Skeletal muscle satellite cell (primary cell): ENCODE data around the gene HNRNPU.

ENCODE experiments used
- H3K27me3 ChIP-seq: 2 replicates; pipeline ENCODE4 v1.7.0; 2013; ENCODE audit warnings: low read length; ENCODE audit not compliant: control insufficient read depth, insufficient read depth
- H3K36me3 ChIP-seq: 2 replicates; pipeline ENCODE4 v1.7.0; 2013; ENCODE audit warnings: mild to moderate bottlenecking, control low read depth, low read length; ENCODE audit not compliant: insufficient read depth
- H3K4me1 ChIP-seq: 2 replicates; pipeline ENCODE4 v1.7.0; 2013; ENCODE audit warnings: low read length; ENCODE audit not compliant: control insufficient read depth, insufficient read depth
- H3K4me2 ChIP-seq: 2 replicates; pipeline ENCODE4 v1.7.0; 2013; ENCODE audit warnings: mild to moderate bottlenecking, low read length
- H3K4me3 ChIP-seq: 2 replicates; pipeline ENCODE4 v1.7.0; 2013; ENCODE audit warnings: low read length
- H3K9ac ChIP-seq: 2 replicates; pipeline ENCODE4 v1.7.0; 2013; ENCODE audit warnings: mild to moderate bottlenecking, low read depth, low read length, moderate library complexity
- H3K9me3 ChIP-seq: replicated peaks from 2 replicates; pipeline ENCODE4 v1.7.0; 2013; ENCODE audit warnings: mild to moderate bottlenecking, control low read depth, low read length

Gene HNRNPU

DNA sequence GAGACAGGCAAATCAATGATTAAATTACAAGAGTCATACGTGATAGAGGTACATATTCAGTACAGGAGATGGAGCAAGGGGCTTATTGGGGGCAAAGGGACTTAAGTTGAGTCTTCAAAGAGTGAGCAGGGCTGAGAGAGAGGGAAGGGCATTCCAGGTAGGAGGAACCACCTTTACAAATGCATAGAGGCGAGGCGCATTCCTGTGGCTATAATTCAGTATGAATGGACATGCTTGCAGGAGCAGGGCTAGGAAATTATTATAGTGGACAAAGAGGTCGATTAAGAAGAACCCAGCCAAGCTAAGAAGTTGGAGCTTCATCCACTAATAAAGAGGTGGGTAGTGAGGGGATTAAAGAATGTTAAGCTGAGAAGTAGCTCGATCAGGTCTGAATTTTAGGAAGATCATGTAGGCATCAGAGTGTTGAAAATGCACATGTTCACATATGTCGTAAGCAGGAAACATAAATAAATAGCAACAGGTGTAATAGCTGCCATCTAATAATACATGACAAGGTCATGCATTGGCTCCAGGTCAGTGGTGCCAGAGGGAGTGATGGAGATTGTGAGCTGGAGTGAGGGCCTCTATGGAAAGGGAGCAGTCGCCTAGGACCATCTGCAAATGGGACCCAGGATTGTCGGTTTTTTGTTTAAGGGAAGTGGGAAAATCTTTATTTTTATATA is 12.0 kb upstream of the HNRNPU start:
- Histone ChIP-seq H3K9ac (no peak overlapping the region), H3K4me2 (no peak overlapping the region), H3K27me3 (no peaks in the 10 kb centered on the region), H3K4me1 (no peaks in the 10 kb centered on the region), H3K4me3 (no peak overlapping the region), H3K9me3 (no peaks in the 10 kb centered on the region), H3K36me3 (no peaks in the 10 kb centered on the region)

DNA sequence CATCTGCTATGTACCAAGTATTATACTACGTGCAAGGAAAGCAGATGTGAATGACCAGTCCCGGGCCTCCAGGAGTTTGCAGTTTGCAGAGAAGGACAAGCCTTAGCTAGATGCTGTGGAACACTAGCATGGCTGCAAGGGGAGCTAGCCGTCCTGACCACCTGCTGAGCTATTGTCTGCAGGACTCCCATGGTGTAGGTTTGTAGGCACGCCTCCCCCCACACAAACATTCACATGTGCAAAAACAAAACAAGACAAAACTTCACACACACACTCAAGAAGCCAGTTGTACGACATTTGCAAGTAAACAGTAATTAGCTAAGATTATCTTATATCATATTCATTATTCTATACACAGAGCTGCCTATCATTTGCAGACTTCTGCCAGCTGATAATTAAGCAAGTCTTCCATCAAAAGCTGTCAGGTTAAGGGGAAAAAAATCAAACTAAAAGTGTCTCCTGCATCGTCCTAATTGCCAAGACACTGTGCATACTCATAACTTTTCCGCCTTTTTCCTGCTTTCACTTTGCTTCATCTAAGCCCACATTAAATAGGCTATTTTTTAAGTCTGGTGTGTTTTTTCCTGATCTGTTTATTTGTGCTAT is 10.7 kb upstream of the HNRNPU start:
- H3K4me1 ChIP-seq: no peaks in the 10 kb centered on the region
- no peak overlapping the region for H3K4me3 ChIP-seq
- H3K27me3 ChIP-seq: no peaks in the 10 kb centered on the region
- H3K4me2 ChIP-seq: no peak overlapping the region
- H3K9ac ChIP-seq: no peak overlapping the region
- no peaks in the 10 kb centered on the region for H3K9me3 ChIP-seq
- H3K36me3 ChIP-seq: no peaks in the 10 kb centered on the region

DNA sequence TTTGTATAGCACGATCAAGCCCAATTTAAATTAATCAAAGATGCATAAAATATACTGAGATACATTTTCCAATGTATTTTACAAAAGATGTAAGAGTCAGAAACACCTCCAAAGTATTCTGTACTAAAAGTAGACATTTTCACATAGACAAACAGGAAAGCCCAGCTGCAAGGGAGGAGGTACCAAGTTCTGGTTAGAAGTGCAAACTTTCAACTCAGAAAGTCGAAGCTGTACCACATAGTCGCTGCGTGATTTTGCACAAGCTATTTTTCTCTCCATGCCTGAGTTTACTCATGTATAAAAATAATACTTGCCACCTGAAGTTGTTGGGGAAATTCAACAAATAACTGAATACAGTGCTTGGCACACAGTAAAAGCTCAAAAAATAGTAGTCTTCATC is 5.6 kb upstream of the HNRNPU start:
- H3K27me3 ChIP-seq: no peaks in the 10 kb centered on the region
- H3K4me3 ChIP-seq: no peak overlapping the region
- no peak overlapping the region for H3K4me2 ChIP-seq
- H3K4me1 ChIP-seq: peaks cover 10% of the 10 kb centered on the region
- no peaks in the 10 kb centered on the region for H3K36me3 ChIP-seq
- no peak overlapping the region for H3K9ac ChIP-seq
- H3K9me3 ChIP-seq: no peaks in the 10 kb centered on the region

DNA sequence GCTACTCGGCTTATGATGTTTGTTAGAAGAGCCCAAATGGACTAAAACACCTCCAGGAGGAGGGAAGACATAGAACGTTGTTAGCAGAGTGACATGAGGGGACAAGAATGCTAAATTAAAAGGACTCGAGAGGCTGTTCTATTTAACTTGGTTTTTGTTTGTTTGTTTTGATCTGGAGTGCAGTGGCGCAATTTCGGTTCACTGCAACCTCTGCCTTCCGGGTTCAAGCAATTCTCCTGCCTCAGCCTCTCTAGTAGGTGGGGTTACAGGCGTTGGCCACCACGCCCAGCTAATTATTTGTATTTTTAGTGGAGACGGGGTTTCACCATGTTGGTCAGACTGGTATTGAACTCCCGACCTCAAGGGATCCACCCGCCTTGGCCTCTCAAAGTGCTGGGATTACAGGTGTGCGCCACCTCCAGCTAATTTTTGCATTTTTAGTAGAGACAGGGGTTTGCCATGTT is 5.1 kb upstream of the HNRNPU start:
- H3K9me3 ChIP-seq: no peaks in the 10 kb centered on the region
- no peaks in the 10 kb centered on the region for H3K36me3 ChIP-seq
- H3K4me3 ChIP-seq: no peak overlapping the region
- no peaks in the 10 kb centered on the region for H3K27me3 ChIP-seq
- H3K4me1 ChIP-seq: peaks cover 11% of the 10 kb centered on the region
- H3K4me2 ChIP-seq: no peak overlapping the region
- no peak overlapping the region for H3K9ac ChIP-seq

DNA sequence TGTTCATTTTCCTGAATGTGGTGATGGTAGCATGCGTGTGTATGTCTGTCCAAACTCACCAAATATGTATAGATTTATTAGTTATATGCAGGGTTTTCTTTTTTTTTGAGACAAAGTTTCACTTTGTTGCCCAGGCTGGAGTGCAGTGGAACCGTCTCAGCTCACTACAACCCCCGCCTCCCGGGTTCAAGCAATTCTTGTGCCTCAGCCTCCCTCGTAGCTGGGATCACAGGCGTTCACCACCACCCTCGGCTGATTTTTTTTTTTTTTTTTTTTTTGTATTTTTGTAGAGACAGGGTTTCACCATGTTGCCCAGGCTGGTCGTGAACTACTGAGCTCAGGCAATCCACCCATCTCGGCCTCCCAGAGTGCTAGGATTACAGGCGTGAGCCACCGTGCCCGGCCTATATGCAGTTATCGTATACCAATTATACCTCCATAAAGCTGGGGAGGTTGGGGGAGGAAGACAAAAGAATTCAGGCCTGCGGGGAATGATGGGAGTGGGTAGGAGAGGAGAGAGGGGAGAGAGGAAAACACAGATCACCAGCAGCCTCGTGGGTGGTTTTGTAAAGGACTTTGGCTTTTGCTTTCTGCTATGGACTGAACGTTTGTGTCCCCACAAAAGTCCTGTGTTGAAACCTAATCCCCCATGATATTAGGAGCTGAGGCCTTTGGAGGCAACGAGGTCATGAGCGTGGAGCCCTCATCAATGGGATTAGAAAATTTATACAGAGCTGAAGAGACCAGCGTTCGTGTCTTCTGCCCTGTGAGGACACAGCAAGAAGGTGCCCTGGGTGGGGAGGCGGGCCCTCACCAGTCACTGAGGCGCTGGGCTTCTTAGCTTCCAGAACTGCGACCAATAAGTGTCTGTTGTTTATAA is 4.4 kb upstream of the HNRNPU start:
- Histone ChIP-seq H3K4me3 (no peak overlapping the region), H3K4me2 (no peak overlapping the region), H3K27me3 (no peaks in the 10 kb centered on the region), H3K36me3 (peaks cover 5% of the 10 kb centered on the region), H3K9ac (no peak overlapping the region), H3K9me3 (no peaks in the 10 kb centered on the region), H3K4me1 (peaks cover 11% of the 10 kb centered on the region)

DNA sequence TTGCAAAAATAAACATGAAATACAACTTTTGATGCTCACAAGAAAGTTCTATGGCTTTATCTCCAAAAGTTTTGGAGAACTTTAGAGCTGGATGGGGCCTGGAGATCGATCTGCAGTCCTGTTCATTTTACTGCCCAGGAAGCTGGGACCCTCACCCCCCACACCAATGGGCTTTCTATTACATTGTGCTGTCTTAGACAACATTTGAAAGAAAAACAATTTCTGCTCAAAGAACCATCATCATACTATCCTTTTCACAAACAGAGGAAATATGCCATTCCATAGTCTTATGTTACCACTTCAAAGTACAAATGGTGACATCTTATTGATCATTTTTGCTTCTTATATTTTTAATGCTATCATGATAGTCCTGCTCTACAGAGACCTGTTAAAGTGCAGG is 2.0 kb upstream of the HNRNPU start:
- no peak overlapping the region for H3K4me2 ChIP-seq
- H3K4me1 ChIP-seq: peaks cover 13% of the 10 kb centered on the region
- no peak overlapping the region for H3K4me3 ChIP-seq
- H3K9ac ChIP-seq: no peak overlapping the region
- H3K36me3 ChIP-seq: peaks cover 22% of the 10 kb centered on the region
- no peaks in the 10 kb centered on the region for H3K9me3 ChIP-seq
- no peaks in the 10 kb centered on the region for H3K27me3 ChIP-seq

- H3K4me1 ChIP-seq: peaks cover 19% of the 10 kb centered on the region
- no peaks in the 10 kb centered on the region for H3K27me3 ChIP-seq
- peak overlapping the region; percentile 85 for H3K4me2 ChIP-seq
- no peaks in the 10 kb centered on the region for H3K9me3 ChIP-seq
- H3K36me3 ChIP-seq: peaks cover 24% of the 10 kb centered on the region
- no peak overlapping the region for H3K4me3 ChIP-seq
- peak overlapping the region; percentile 100 for H3K9ac ChIP-seq
These were observed 1.5 kb upstream of the HNRNPU start for GRCh38 chr1:244865820-244866219.

- Histone ChIP-seq H3K4me1 (peaks cover 27% of the 10 kb centered on the region), H3K4me2 (peak overlapping the region; percentile 85), H3K4me3 (peak overlapping the region; percentile 100), H3K27me3 (no peaks in the 10 kb centered on the region), H3K9me3 (no peaks in the 10 kb centered on the region), H3K9ac (peak overlapping the region; percentile 100), H3K36me3 (peaks cover 33% of the 10 kb centered on the region)
These were observed 657 bp upstream of the HNRNPU start for GRCh38 chr1:244865028-244865371.

DNA sequence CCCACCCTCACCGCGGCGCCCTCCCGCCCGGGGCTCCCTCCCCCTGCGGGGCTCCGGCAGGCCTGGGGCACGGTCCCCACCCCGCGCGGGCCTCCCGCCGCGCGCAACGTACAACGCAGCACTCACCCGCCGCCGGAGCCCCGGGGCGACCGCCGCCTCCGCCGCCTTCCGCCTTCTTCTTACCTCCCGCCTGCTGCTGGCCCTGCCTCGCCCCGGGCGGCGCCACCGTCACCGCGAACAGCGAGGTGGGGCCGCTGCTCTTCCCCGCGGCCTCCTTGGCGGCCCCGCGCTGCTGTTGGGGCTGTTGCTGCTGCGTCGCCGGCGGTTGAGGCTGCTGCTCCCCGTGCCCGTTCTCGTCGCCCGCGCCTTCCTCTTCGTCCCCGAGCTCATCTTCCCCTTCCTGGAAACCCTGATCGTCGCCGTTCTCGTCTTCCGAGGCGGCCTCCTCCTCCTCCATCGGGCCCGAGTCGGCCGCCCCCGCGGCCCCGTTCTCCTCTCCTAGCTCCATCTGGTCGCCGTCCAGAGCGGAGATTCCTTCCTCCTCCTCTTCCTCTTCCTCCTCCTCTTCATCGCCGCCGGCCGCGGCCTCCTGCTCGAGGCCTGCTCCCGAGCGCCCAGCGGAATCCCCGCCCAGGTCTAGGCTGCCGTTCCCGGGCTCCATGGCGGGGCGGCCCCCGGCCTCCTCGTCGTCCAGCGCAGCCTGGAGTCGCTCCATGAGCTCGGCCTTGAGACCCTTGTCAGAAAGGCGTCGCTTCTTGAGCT is 671 bp downstream of the HNRNPU start:
- no peaks in the 10 kb centered on the region for H3K9me3 ChIP-seq
- H3K27me3 ChIP-seq: no peaks in the 10 kb centered on the region
- peak overlapping the region; percentile 77 for H3K4me2 ChIP-seq
- peaks cover 46% of the 10 kb centered on the region for H3K36me3 ChIP-seq
- peaks cover 28% of the 10 kb centered on the region for H3K4me1 ChIP-seq
- H3K4me3 ChIP-seq: peak overlapping the region; percentile 100
- peak overlapping the region; percentile 100 for H3K9ac ChIP-seq

GRCh38 chr1:244862699-244863490 is 1.4 kb downstream of the HNRNPU start:
- Histone ChIP-seq H3K4me1 (peaks cover 28% of the 10 kb centered on the region), H3K36me3 (peaks cover 54% of the 10 kb centered on the region), H3K4me2 (peak overlapping the region; percentile 77), H3K9ac (peak overlapping the region; percentile 100), H3K4me3 (peak overlapping the region; percentile 100), H3K9me3 (no peaks in the 10 kb centered on the region), H3K27me3 (no peaks in the 10 kb centered on the region)
